ENCODE results near the gene MED12L.

The MED12L gene

DNA sequence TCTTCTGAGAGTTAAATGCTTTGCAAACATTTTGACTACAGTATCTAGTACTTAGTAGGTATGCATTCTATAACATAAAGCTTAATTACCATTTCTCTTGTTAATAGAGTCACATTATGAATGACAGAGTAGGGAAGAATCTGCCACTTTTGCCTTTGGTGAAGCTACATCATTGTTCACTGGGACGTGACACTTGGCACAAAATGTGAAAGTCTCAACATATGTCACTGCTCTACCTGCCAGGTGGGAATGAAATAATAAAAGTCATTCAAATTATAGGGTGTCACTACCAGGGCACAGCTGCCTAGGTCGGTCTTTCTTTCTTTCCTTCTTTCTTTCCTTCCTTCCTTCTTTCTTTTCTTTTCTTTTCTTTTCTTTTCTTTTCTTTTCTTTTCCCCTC, 213.5 kb downstream of the MED12L start:
- no peak for DNase-seq

DNA sequence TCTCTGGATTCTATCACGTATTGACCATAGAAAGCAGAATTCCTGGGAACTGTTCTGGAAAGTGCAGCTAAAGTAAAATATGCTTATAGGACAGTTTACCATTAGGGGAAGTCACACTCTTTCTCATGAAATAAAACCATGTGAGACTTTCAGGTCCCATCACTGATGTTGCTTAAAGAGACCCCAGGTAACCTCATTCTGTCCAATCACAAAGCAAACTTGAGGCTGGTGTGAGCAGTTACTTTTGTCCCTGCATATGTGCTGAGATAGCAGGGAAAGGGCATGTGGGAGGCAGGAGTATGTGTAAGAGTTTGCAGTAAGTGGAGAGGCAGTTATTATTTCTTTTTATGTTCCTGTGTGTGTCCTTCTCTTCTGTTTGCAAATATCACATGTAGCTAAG, 215.1 kb downstream of the MED12L start:
- no peak for DNase-seq

DNA sequence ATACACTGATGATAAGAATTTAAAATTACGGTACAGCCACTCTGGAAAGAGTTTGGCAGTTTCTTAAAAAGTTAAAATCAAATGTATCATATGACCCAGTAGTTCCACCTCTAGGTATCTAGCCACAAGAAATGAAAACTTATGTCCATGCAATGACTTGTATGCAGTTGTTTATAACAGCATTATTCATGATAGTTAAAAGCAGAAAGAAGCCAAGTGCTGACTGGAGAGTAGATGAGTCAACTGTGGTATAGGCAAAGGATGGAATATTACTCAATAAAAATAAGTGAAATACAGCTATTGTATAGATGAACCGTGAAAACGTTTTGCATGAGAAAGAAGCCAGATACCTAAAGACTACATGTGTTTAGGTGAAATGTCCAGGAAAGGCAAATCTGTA, 216.3 kb downstream of the MED12L start:
- no peak for DNase-seq

GRCh38 chr3:151303751-151304150, 218.3 kb downstream of the MED12L start:
- no peak for DNase-seq

DNA sequence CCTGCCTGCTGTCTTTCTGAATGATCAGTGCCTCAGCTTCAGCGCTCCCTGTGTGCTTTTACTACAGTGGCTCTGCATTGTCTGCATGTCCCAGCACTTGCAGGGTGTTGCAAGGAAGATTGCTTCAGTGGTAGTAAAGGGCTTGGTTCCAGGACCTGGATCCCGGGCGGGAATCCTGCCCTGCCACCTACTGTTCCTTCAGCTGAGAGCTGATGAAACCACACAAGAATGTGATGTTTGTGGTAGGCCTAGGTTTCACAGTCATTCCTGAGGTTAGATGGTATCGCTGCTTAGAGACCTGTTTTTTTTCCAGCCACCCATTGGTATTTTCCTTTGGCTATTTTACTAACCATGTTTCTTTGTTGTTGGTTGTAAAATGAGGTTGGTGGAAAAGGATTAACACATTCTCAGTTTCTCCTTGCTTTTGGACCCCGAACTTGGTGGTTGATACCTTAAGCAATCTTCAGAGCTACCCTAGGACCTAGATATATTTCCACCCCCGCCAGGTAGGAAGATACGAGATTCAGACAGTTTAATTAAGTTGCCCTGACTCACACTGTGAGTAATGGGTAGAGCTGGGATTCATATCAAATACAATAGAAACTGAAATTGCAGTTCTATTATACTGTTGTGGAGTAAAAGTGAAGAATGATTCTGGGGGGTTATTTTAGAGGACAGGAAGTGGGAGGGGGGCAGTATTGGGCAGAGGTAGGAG, 219.8 kb downstream of the MED12L start:
- DNase-seq, result no peak

DNA sequence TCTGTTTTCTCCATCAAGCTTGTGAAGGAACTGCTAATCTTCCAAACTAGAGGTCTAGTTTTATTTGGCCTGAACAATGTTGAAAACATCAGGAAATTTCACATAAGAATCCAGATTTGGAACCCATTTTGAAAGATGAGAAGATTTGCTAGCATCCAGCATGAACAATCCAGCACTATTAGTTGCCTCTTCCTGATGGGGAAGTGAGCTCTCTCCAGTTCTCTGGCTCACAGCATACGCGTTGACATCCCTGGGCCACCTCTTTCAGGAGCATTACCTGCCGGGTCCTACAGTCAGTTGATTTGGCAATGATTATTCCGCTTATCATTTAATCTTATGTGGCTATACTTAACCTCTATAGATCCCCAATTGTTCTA, 220.3 kb downstream of the MED12L start:
- no peak for DNase-seq

- no peak for DNase-seq
These were observed 220.8 kb downstream of the MED12L start for GRCh38 chr3:151306168-151306810.

DNA sequence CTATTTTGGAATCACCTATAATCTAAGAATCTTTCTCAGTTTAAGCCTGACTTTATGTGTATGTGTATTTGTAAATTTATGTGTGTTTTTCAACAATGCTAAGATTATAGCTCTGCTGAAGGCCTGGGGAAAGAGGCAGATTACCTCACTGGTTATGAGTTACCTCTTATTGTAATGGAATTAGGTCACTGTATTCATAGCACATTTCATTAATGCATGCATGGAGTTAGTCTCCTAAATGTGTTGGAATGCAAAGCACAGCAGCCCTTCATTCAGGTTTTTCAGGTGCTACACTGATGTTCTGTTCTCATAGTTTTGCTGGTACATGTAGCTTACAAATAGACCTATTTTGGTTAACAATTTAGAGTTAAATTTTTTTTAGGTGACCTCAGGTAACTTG, 221.7 kb downstream of the MED12L start:
- DNase-seq, result no peak

DNA sequence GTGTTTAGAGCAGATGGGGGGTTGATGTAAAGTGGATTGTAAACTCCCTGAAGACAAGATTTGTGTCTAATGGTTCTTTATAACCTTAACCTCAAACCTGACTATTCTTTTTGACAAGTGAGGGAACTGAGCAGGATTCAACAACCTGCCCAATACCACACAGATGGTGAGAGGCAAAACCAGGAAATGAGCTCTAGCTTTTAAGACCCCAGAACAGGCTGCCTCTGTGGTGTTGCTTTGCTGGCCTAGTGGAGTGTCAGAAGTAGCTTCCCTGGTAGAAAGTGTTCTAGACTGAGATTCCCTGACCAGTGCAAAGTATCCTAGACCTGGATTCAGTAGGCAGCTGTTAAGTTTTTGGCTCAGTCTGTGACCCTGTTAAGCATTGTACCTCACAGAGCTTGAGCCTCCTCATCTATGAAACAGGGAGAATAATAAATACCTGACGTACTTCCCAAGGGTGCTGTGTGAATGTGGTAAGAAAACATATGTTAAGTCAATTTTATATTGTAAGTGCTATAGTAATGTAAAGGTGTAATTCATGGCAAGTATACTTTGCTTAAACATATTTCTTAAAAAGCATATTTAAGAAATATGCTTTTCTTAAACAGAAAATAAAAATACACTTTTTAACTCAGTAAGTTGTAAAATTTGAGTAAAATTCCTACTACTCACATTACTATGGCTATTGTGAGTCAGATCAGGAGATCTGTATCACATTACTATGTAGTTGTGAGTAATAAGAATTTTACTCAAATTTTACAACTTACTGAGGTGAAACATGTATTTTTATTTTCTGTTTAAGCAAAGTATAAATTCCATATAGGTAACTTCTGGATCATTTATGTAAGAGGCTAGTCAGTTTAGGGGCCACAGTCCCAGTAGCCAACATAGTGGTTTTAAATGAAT, 222.4 kb downstream of the MED12L start:
- no peak for DNase-seq

DNA sequence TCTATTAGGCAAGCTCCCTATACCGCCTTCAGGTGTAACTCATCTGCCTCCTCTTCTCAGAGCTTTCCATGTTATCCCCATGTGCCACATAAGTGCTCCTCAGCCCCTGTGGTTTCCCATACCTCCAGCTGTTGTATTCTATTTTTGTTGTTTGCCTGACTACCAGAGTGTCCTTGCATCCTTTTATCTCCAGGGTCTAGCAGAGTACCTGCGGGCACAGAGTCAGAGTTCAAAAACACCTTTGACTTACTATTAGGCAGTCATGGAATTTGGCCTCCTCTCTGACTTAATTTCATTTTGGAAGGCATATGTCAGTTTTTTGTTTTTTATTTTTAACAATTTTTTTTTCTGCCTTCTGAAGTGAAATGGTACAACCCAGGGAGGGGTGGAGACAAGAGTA, 224.1 kb downstream of the MED12L start:
- DNase-seq, result no peak

DNA sequence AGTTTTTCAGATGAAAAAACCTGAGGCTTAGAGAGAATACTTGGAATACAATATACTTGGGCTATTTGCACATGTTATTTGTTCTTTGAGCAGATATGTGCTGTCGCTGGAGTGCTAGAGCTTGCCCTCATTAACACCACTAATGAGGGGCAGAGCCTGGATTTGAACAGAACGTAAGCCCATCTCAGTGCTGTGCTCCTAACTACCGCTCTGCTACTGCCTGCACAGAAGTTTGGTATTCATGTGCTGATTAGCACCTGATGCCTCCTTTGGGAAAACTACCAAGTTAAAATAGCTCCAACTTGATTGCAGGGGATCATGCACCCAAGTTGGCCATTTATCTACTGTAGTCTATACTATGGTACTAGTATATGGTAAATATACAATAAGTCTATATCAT, 227.5 kb downstream of the MED12L start:
- no peak for DNase-seq

GRCh38 chr3:151314137-151314536, 228.7 kb downstream of the MED12L start:
- DNase-seq, result no peak

GRCh38 chr3:151314593-151314992, 229.1 kb downstream of the MED12L start:
- no peak for DNase-seq

DNA sequence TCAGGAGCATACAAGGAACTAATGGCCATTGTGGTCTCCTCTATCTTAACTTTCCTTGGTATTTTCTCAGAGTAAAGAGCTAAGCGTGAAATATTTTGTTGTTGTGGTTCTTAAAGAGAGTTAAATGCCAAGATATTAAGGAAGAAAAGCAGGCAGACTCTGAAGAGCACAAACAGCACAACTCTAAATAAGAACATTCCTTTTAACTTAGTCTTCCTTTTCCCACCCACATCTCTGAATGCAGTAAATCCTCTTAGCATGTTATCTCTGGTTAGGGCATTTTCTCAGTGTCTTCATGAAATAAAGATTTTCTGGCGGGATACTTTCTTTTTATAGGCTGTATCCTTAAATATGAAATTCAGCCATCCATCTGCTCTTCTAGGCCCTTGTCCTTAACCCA, 229.7 kb downstream of the MED12L start:
- no peak for DNase-seq

DNA sequence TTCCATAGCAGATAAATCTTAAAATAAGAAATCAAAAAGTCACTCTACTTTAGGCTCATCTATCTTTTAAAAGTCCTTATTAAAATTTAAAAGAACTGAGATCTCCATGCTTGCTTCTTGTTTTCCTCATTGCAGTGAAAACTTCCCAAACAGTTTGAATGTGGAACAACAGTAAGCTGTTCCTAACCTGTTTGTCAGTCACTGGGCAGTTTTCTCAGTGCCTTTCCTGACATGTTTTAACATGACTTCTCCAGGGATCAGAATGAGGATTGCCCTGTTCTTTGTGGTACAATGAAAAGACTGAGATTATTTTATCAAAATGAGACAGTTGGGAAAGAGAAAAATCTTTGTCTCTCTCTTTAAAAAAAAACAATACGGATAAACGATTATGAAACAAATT, 230.4 kb downstream of the MED12L start:
- DNase-seq, result no peak

DNA sequence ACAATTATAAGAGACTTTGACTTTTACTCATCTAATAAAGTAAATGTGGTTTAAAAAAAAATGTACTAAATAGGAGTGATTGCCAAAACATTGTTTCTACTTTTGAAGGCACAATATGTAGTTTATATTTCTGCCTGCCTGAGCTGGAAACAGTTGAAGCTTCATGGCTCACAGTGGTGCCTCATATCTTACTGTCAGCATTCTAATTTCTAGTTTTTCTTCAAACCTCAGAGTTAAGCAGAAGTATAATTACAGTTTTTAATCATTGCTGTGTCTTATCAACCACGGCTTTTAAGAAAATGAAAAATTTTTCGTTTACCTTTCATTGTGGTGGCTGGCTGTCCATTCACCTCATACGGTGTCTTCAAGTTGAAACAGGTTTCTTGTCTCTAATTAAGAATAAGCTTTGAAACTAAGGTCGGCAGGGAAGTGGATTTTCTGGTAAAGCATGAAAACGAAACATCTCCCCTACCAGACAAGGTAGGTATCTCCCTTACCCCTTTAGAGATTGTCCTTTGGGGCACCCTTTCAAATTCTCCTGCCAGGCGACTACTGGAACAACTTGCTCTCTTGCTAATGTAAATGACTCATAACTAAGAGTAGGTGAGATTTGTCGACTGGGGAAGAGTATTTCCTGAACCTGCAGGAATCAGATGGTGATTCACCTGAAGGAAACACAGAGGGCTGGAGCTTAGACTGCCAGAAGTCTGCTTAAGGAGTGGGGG, 231.0 kb downstream of the MED12L start, which contains the start of gene GPR87:
TSS of gene GPR87 (minus strand) at position 554 of the 725 bp plus-strand sequence. CDS start 16,720 bp downstream, outside the sequence.
- DNase-seq, result no peak

- DNase-seq, result no peak
These were observed 232.8 kb downstream of the MED12L start for GRCh38 chr3:151318313-151318712.

- DNase-seq, result no peak
These were observed 233.5 kb downstream of the MED12L start for GRCh38 chr3:151318991-151319390.

DNA sequence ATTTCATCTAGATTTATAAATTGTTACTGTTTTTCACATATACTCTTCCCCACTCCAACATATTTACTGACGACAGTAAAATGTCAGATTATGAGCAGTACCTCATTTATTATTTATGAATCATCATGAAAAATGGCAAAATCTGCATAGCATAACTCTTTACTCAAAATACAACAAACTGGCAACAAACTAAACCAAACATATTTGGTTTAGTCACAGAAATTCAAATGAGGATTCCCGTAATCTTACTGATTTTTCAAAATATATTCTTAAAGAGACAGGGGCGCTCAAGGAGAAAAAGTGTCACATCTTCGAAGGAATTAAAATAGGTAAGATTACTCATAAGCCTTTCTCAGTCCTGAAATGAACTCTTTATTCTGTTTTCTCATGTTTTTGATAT, 234.2 kb downstream of the MED12L start:
- DNase-seq, result no peak

- no peak for DNase-seq
These were observed 234.7 kb downstream of the MED12L start for GRCh38 chr3:151320131-151320530.

DNA sequence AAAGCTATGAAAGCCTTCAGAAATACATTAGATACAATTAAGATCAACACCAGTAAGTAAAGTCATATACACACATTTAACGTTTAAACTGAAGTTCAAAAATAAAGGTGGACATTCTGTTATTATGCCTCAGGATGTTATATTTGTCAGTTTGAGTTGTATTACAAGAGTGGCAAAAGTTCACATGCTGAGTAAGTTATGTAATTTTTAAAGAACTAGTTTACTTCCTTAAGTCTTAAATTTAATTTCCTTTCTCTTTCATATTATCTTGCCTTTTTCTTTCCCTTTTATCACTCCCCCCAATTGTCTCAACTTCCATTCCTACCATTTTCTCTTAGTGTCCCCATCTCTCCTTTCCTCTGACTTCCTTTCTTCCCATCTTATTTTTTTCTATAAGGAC, 236.1 kb downstream of the MED12L start:
- no peak for DNase-seq

DNA sequence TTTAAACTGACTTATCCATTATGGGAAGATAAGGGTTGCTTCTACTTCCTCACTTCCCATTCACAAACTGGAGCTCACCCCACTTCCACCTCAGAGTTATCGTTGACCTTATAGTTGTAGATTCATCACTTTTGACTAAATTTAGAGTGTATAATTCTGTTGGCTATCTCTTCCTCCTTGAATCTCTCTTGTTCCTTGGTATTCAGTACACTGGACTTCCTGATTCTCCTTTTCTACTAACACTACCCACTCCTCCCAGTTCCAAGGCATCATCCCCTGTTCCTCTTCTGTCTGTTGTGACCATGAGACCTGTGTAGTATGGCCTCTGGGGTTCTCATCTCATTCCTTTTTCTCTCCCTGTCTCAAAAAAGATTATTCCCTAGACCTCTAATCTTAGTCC, 237.0 kb downstream of the MED12L start:
- DNase-seq, result no peak

DNA sequence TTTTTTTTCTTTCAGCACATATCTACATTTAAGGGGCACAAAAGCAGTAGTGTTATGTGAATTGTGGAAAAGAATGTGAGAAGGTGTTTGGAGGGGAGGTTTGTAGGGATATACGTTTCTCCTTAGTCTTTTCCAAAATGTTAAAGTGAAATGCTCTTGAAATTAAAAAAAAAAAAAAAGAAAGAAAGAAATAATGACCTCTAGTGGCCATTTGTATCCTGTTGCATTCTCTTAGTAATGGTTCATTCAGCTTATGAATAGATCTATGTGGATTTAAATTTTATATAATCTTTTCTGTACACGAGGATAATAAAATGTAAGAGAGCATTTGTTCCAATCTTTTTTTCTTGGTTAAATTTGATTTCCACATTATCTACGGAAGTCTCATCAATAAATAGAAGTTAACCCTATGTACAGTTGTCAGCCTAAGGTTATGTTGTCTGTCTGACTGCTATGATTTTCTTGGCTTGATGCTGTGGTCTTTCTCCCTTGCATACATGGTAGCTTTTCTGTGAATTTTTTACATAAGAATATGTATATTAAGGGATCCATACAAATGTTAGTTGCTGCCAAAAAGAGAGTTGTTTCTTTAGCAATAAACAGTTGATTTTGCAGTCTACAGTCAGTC, 242.2 kb downstream of the MED12L start:
- peak; percentile 34 for DNase-seq

Data from NCI-H82 (cell line).